Large intestine (tissue), 3 donors: Measurements from ENCODE around the gene BAIAP2L1. TPM values are rescaled to one million over a fixed set of nuclear protein-coding genes. Genes with fewer than 3 reads are reported as not detected.
"Not testable (repeated sequence)": the region's sequence is repeated elsewhere in the genome, so short reads cannot be mapped to it uniquely, and the experiment has no call there.

Source experiments
- DNase-seq, 2 donors: peaks; one replicate each; pipeline versions ENCODE4 v3.0.0 to v3.0.0-alpha.2; 2013
- H3K27ac ChIP-seq: one replicate; pipeline ENCODE4 v1.5.1; 2013; ENCODE audit warnings: low read length
- H3K27me3 ChIP-seq: 2 replicates; pipeline ENCODE4 v1.6.1; 2013; ENCODE audit warnings: low read length; ENCODE audit not compliant: control insufficient read depth, insufficient read depth
- H3K36me3 ChIP-seq: 2 replicates; pipeline ENCODE4 v1.6.1; 2013; ENCODE audit warnings: low read length; ENCODE audit not compliant: control insufficient read depth, insufficient read depth
- H3K4me1 ChIP-seq: one replicate; pipeline ENCODE4 v1.6.1; 2013; ENCODE audit warnings: low read length; ENCODE audit not compliant: control insufficient read depth, insufficient read depth
- H3K4me3 ChIP-seq: one replicate; pipeline ENCODE4 v1.5.1; 2013; ENCODE audit warnings: low read length
- H3K9me3 ChIP-seq: one replicate; pipeline ENCODE4 v1.6.1; 2013; ENCODE audit warnings: mild to moderate bottlenecking, low read depth, low read length, moderate library complexity; ENCODE audit not compliant: control insufficient read depth
- WGBS: methylation state at CpG from one replicate; pipeline ENCODE4 v1.1.5; 2013; ENCODE audit warnings: low lambda C conversion rate; ENCODE audit not compliant: insufficient coverage; 5-methylcytosine and 5-hydroxymethylcytosine counted together
- polyA plus RNA-seq: library from polyadenylated mRNA; unstranded; fragments of 120-200 nt; gene quantifications from one replicate; pipeline ENCODE4 v1.2.1, GENCODE V29; 2013

Gene BAIAP2L1
- polyA plus RNA-seq, 1 donor, result 30.3 TPM

DNA sequence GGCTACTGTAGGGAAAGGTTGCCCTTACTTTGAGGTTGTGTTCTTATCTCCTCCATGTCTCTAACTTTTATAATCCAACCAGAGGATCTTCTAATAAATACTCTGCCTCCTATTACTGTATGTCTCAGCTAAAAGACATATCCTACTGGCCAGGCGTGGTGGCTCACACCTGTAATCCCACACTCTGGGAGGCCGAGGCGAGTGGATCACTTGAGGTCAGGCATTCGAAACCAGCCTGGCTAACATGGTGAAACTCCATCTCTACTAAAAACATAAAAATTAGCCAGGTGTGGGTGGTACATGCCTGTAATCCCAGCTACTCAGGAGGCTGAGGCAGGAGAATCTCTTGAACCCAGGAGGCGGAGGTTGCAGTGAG lies 18.4 kb upstream of the BAIAP2L1 start:
- WGBS, result no CpG with 5 or more reads among the region's 5 CpGs
- DNase-seq, H3K27me3 ChIP-seq, H3K27ac ChIP-seq, H3K36me3 ChIP-seq, H3K9me3 ChIP-seq, H3K4me3 ChIP-seq: not testable (repeated sequence)
- peaks cover 12% of the 10 kb centered on the region for H3K4me1 ChIP-seq

DNA sequence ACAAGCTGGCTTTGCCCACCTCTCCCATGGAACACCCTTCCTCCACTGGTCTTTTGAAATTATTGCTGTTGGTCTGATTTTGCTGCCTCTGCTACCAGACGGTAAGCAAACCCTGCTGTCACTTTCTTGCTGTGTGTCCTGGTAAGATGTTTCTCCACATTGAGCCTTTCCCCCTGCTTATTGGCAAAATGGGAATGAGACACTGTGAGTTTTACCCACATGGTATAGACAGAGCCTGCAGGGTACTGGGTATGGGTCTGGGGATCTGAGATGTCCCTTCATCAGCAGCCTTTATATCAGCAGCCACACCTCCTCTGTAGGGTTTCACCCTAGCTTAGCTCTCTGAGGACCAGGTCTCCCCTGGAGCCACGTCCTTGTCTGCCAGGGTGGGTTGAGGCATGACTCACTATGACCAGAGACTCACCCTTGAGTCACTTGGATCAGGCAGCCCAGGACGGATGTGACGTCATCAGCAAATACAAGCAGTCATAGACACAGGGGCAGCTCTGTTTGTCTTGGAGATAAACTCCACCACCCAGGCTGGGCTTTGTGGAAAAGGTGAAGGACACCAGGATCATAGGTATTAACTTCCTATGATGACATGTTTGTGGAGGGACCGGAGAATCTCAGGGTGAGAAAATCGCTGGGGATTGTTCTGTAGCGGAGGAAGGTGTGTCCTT lies 17.9 kb upstream of the BAIAP2L1 start:
- Histone ChIP-seq H3K36me3 (no peaks in the 10 kb centered on the region), H3K4me3 (no peak overlapping the region), H3K27ac (no peak overlapping the region), H3K4me1 (peaks cover 12% of the 10 kb centered on the region), H3K27me3 (no peaks in the 10 kb centered on the region), H3K9me3 (no peaks in the 10 kb centered on the region)
- no CpG with 5 or more reads among the region's 7 CpGs for WGBS
- peak; percentile 37 to 69 for DNase-seq

- Histone ChIP-seq H3K4me3 (no peak overlapping the region), H3K9me3 (no peaks in the 10 kb centered on the region), H3K36me3 (no peaks in the 10 kb centered on the region), H3K27ac (no peak overlapping the region), H3K4me1 (peaks cover 12% of the 10 kb centered on the region), H3K27me3 (no peaks in the 10 kb centered on the region)
- DNase-seq, result no peak
- no CpG with 5 or more reads among the region's 7 CpGs for WGBS
Measured at GRCh38 chr7:98418271-98418635, 17.4 kb upstream of the BAIAP2L1 start.

- not testable (repeated sequence) for H3K27me3 ChIP-seq, H3K4me3 ChIP-seq, H3K9me3 ChIP-seq, H3K36me3 ChIP-seq
- WGBS, result no CpG with 5 or more reads among the region's 12 CpGs
- peak; percentile 75 to 83 for DNase-seq
- Histone ChIP-seq H3K4me1 (peaks cover 12% of the 10 kb centered on the region), H3K27ac (peak overlapping the region; percentile 18)
Measured at GRCh38 chr7:98417604-98418270, 16.8 kb upstream of the BAIAP2L1 start.

- Histone ChIP-seq H3K27ac (no peak overlapping the region), H3K4me1 (peaks cover 12% of the 10 kb centered on the region), H3K36me3 (no peaks in the 10 kb centered on the region), H3K27me3 (no peaks in the 10 kb centered on the region), H3K9me3 (no peaks in the 10 kb centered on the region), H3K4me3 (no peak overlapping the region)
- WGBS, result 97% methylated on average over 3 of the region's 6 CpGs
- DNase-seq, result no peak
Measured at GRCh38 chr7:98414205-98414900, 13.5 kb upstream of the BAIAP2L1 start.

DNA sequence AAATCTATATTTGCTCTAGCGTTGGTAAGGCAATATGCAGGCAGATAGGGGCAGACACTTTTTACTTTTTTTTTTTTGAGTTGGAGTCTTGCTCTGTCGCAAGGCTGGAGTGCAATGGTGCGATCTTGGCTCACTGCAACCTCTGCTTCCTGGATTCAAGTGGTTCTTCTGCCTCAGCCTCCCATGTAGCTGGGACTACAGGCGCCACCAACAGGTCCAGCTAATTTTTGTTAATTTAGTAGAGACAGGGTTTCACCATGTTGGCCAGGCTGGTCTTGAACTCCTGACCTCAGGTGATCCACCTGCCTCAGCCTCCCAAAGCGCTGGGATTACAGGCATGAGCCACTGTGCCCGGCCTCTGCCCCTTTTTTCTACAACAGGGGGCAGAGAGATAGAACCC lies 12.8 kb upstream of the BAIAP2L1 start:
- H3K4me1 ChIP-seq, H3K36me3 ChIP-seq, H3K27me3 ChIP-seq, DNase-seq, H3K9me3 ChIP-seq, H3K4me3 ChIP-seq, H3K27ac ChIP-seq: not testable (repeated sequence)
- 100% methylated on average over 1 of the region's 6 CpGs for WGBS

DNA sequence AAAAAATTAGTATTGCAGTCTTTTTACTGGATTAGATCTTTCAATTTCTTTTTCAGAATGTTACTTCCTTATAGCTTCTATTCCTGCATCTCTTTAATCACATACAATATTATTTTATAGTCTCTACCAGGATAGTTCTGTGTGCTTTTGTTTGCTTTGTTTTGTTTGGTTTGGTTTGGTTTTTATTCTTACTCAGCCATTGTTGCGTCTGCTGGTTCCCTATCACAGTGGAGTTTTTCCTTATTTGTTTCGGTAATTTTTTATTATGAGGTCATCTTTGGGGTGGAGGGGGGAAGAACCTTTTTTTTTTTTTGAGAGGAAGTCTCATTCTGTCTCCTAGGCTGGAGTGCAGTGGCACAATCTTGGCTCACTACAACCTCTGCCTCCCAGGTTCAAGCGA lies 9.0 kb upstream of the BAIAP2L1 start:
- WGBS, result 60% methylated on average over 1 of the region's 3 CpGs

GRCh38 chr7:98408146-98408545 lies 7.3 kb upstream of the BAIAP2L1 start:
- H3K36me3 ChIP-seq, H3K4me3 ChIP-seq, H3K27me3 ChIP-seq, H3K9me3 ChIP-seq, DNase-seq, H3K27ac ChIP-seq, H3K4me1 ChIP-seq: not testable (repeated sequence)
- no CpG with 5 or more reads among the region's 7 CpGs for WGBS

More for the DNA sequence above, 9.0 kb upstream of the BAIAP2L1 start:
- H3K27me3 ChIP-seq, result no peaks in the 10 kb centered on the region
- H3K27ac ChIP-seq, result no peak overlapping the region
- no peak overlapping the region for H3K4me3 ChIP-seq
- DNase-seq, result no peak
- H3K4me1 ChIP-seq, result no peaks in the 10 kb centered on the region
- no peaks in the 10 kb centered on the region for H3K9me3 ChIP-seq
- no peaks in the 10 kb centered on the region for H3K36me3 ChIP-seq

DNA sequence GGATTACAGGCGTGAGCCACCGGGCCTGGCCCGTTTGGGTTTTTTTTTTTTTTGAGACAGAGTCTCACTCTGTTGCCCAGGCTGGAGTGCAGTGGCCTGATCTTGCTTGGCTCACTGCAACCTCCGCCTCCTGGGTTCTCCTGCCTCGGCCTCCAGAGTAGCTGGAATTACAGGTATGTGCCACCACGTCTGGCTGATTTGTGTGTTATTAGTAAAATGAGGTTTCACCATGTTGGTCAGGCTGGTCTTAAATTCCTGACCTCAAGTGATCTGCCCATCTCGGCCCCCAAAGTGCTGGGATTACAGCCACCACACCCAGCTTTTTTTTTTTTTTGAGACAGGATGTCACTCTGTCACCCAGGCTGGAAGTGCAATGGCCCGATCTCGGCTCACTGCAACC lies 5.9 kb upstream of the BAIAP2L1 start:
- Histone ChIP-seq H3K4me3 (no peak overlapping the region), H3K36me3 (no peaks in the 10 kb centered on the region), H3K27me3 (peaks cover 2% of the 10 kb centered on the region), H3K4me1 (no peaks in the 10 kb centered on the region), H3K9me3 (no peaks in the 10 kb centered on the region), H3K27ac (no peak overlapping the region)
- WGBS, result no CpG with 5 or more reads among the region's 9 CpGs
- DNase-seq, result no peak

DNA sequence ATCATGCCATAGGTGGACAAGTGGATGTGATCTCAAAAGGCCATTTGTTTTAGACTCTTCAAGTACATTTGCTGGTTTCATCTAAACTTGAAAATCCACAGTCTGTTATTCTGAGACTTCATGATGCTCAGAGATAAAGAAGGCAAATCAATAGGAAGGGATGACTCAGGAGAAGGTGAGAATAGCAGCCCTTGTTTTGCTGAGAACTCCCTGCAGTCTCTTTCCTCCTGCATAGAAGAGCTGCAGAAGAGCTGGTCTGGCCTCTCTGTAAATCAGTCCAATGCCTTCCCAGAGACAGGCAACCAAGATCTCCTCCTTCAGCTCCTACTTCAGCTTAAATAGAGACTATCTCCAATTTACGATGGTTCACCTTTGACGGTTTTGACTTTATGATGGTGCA lies 4.0 kb upstream of the BAIAP2L1 start:
- WGBS, result 47% methylated on average over 2 of the region's 2 CpGs
- Histone ChIP-seq H3K4me3 (no peak overlapping the region), H3K4me1 (peaks cover 2% of the 10 kb centered on the region), H3K27me3 (peaks cover 5% of the 10 kb centered on the region), H3K27ac (no peak overlapping the region), H3K36me3 (no peaks in the 10 kb centered on the region), H3K9me3 (no peaks in the 10 kb centered on the region)
- no peak for DNase-seq
